GM18507 (cell line): Measurements from ENCODE around the gene DUSP22.

Experiments
- DNase-seq: peaks from one replicate; pipeline ENCODE4 v3.0.0; 2011; ENCODE audit warnings: low read depth; ENCODE audit not compliant: insufficient read length; ENCODE audit errors: extremely low spot score
- FAIRE-seq: peaks from 2 replicates; lab custom pipeline; 2011; peaks lifted over from hg19 to GRCh38; lab: Jason Lieb, UNC

The DUSP22 gene

DNA sequence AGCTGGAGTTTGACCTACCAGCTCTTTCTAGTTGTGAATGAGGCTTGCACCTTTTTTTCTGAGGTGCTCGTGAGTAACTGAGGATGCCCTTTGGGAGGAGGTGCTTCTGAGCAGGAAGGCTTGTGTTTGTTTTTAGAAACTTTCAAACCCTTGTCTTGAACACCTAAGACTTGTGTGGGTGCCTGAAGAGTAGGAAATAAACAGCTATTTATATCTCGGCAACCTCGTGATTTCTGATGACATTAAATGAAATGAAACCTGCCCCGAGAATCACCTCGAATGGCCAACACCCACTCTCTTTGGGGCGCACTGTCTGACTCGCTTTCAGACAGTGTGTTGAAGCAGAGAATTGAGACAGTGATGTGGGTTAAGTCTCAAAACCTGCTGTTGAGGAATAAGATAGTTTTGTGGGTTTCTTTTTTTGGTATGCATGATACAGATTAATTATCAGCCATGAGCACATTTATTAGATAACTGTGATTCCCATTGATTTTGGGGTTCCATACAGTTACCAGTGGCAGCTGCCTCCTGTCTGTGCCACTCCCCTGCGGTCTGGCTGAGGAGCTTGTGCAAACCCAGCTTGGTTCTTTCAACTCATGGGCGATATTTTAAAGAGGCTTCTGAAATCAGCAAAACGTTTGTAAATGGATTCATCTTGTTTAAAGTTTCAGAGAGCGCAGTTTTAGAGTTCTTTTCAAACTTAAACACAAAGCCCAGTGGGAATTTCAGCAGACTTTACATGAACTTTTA is 107.7 kb downstream of the DUSP22 start:
- FAIRE-seq (peak; percentile 91), DNase-seq (no peak)

DNA sequence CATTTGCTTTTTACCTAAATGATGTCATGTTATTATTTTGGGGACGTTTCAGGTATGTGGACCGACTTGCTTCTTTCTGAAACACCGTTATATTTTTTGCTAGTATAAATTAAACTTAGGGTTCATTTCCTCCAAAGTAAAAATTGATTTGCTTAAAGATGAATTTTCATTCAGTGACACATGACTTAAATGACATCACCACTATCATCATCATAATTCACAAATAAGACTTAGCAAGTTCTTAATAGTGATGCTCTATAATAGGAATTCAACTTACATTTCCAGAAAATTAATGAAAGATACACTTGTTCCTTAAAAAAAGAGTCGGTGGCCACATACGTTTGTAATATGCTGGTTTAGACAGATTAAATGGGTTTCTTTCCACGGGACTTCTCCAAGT is 108.5 kb downstream of the DUSP22 start:
- no peak for FAIRE-seq
- DNase-seq: no peak
